ENCODE data around the gene GMPPA. TPM values are rescaled to one million over a fixed set of nuclear protein-coding genes. Genes with fewer than 3 reads are reported as not detected.
A peak's percentile ranks its signal among the peaks of the same experiment; 100 is the strongest.

Gene GMPPA
- total and polyA plus RNA-seq, 9 of the 15 experiments (the other 6 are each of a cell fraction or from before 2014, with no cell fraction given): 7.0 to 101 (median 66.7) TPM

DNA sequence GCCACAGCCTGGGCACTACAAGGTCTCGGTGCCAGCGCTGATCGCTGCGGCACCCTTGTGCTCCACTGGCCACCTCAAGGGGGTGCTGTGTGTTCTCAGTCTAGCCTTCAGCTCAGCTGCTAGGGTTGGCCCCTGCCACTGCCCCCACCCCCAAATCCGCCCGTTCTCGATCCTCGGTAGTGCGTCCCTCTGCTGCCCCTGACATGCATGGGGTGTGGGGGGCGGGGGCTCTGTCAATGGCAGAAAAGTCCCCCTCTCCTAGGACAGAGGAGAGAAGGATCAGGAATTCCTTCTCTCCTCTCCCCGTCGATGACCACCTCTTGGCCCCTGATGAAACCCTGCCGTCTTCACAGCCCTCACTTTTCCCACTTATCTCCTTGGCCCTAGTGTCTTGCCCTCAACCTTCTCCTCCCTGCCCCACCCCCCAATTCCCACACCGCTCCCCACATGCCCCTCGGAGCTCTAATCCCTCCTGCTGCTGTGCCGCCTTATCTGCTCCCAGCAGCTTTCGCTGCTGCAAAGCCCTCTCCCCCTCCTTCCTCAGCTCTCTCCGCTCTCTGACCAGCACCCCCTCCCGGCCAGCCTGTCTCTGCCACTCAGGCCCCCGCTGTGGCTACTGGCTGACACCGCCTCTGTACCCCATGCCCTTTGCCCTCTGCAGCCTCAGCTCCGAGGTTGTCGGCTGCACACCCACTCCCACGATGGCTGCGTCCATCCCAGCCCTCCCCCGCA is 11.3 kb downstream of the GMPPA start (continued):
- TF ChIP-seq, protein P1, sequence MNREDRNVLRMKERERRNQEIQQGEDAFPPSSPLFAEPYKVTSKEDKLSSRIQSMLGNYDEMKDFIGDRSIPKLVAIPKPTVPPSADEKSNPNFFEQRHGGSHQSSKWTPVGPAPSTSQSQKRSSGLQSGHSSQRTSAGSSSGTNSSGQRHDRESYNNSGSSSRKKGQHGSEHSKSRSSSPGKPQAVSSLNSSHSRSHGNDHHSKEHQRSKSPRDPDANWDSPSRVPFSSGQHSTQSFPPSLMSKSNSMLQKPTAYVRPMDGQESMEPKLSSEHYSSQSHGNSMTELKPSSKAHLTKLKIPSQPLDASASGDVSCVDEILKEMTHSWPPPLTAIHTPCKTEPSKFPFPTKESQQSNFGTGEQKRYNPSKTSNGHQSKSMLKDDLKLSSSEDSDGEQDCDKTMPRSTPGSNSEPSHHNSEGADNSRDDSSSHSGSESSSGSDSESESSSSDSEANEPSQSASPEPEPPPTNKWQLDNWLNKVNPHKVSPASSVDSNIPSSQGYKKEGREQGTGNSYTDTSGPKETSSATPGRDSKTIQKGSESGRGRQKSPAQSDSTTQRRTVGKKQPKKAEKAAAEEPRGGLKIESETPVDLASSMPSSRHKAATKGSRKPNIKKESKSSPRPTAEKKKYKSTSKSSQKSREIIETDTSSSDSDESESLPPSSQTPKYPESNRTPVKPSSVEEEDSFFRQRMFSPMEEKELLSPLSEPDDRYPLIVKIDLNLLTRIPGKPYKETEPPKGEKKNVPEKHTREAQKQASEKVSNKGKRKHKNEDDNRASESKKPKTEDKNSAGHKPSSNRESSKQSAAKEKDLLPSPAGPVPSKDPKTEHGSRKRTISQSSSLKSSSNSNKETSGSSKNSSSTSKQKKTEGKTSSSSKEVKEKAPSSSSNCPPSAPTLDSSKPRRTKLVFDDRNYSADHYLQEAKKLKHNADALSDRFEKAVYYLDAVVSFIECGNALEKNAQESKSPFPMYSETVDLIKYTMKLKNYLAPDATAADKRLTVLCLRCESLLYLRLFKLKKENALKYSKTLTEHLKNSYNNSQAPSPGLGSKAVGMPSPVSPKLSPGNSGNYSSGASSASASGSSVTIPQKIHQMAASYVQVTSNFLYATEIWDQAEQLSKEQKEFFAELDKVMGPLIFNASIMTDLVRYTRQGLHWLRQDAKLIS (CRISPR knock-in tag; IDR thresholded peaks at IDR 0.05): peak; percentile 83
- TF ChIP-seq, protein P2, sequence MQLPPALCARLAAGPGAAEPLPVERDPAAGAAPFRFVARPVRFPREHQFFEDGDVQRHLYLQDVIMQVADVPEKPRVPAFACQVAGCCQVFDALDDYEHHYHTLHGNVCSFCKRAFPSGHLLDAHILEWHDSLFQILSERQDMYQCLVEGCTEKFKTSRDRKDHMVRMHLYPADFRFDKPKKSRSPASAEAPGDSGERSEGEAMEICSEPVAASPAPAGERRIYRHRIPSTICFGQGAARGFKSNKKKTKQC (CRISPR knock-in tag; IDR thresholded peaks at IDR 0.05): no peak
- TF ChIP-seq PURB (CRISPR knock-in tag; IDR thresholded peaks at IDR 0.05; ENCODE audit: low read depth) (no peak), KDM4B (IDR thresholded peaks at IDR 0.05; ENCODE audit: borderline replicate concordance in 2 of 2, low read depth in 1 of 2) (peak in 1 of 2 experiments; percentile 83; a peak in 2 of 4 replicates), ZNF780A (CRISPR knock-in tag; IDR thresholded peaks at IDR 0.05) (no peak), TARDBP (IDR thresholded peaks at IDR 0.05) (peak; percentile 46; the same call in 1 of the 2 replicates), E2F3 (CRISPR knock-in tag; IDR thresholded peaks at IDR 0.05) (no peak), BRCA1 (IDR thresholded peaks at IDR 0.05) (no peak), BRCA1 (CRISPR knock-in tag; IDR thresholded peaks at IDR 0.05) (no peak), OTX1 (CRISPR knock-in tag; IDR thresholded peaks at IDR 0.05) (peak; percentile 34; the same call in 1 of the 2 replicates), TAF9B (IDR thresholded peaks at IDR 0.05; ENCODE audit: partially characterized antibody) (peak; percentile 61), DIDO1 (tag; IDR thresholded peaks at IDR 0.05; ENCODE audit: low read depth) (no peak), CBX5 (IDR thresholded peaks at IDR 0.05; ENCODE audit: borderline replicate concordance, low read depth) (peak; percentile 42; the same call in 1 of the 2 replicates), SIX5 (IDR thresholded peaks at IDR 0.05; ENCODE audit: borderline replicate concordance in 1 of 2, insufficient read depth in 1 of 2, low read depth in 1 of 2, low read length in 2 of 2) (no peak), MYNN (IDR thresholded peaks at IDR 0.05) (peak; percentile 85), MYNN (CRISPR knock-in tag; IDR thresholded peaks at IDR 0.05) (no peak), RBM39 (optimal IDR thresholded peaks at IDR 0.05; ENCODE audit: low read depth, low read length) (no peak), FOXJ2 (tag; IDR thresholded peaks at IDR 0.05) (no peak), HNRNPH1 (optimal IDR thresholded peaks at IDR 0.05; ENCODE audit: low read depth, low read length) (no peak), ZZZ3 (IDR thresholded peaks at IDR 0.05) (no peak), NFIC (IDR thresholded peaks at IDR 0.05) (peak; percentile 93), PRMT5 (CRISPR knock-in tag; IDR thresholded peaks at IDR 0.05) (no peak)
- TF ChIP-seq, protein P3, sequence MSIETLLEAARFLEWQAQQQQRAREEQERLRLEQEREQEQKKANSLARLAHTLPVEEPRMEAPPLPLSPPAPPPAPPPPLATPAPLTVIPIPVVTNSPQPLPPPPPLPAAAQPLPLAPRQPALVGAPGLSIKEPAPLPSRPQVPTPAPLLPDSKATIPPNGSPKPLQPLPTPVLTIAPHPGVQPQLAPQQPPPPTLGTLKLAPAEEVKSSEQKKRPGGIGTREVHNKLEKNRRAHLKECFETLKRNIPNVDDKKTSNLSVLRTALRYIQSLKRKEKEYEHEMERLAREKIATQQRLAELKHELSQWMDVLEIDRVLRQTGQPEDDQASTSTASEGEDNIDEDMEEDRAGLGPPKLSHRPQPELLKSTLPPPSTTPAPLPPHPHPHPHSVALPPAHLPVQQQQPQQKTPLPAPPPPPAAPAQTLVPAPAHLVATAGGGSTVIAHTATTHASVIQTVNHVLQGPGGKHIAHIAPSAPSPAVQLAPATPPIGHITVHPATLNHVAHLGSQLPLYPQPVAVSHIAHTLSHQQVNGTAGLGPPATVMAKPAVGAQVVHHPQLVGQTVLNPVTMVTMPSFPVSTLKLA (conservative IDR thresholded peaks at IDR 0.05): peak; percentile 74 to 88
- TF ChIP-seq, protein P4, sequence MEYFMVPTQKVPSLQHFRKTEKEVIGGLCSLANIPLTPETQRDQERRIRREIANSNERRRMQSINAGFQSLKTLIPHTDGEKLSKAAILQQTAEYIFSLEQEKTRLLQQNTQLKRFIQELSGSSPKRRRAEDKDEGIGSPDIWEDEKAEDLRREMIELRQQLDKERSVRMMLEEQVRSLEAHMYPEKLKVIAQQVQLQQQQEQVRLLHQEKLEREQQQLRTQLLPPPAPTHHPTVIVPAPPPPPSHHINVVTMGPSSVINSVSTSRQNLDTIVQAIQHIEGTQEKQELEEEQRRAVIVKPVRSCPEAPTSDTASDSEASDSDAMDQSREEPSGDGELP (CRISPR knock-in tag; IDR thresholded peaks at IDR 0.05; ENCODE audit: borderline replicate concordance): peak; percentile 98

All from K562 (cell line).